Mesenchymal stem cell (in vitro differentiated cells and primary cell): Measurements from ENCODE around the gene ATP11C.
"Not testable (repeated sequence)": the region's sequence is repeated elsewhere in the genome, so short reads cannot be mapped to it uniquely, and the experiment has no call there.

Source experiments
- DNase-seq: peaks from one replicate; pipeline ENCODE4 v3.0.0-alpha.2; 2013
- H2AFZ ChIP-seq: one replicate; pipeline ENCODE4 v1.6.1; 2013; ENCODE audit warnings: low read depth, mild to moderate bottlenecking, control low read depth, inconsistent platforms, low read length, moderate library complexity
- H2AK5ac ChIP-seq: 2 replicates; pipeline ENCODE4 v1.6.1; 2013; ENCODE audit warnings: low read length, moderate library complexity, mild to moderate bottlenecking, inconsistent platforms; ENCODE audit not compliant: severe bottlenecking
- H2BK120ac ChIP-seq: one replicate; pipeline ENCODE4 v1.6.1; 2013; ENCODE audit warnings: low read depth, mild to moderate bottlenecking, inconsistent platforms, low read length, moderate library complexity
- H2BK12ac ChIP-seq, 2 experiments: one replicate each; pipeline ENCODE4 v1.6.1; 2013; ENCODE audit warnings: inconsistent platforms in 2 of 2, low read length in 2 of 2, mild to moderate bottlenecking in 2 of 2, moderate library complexity in 2 of 2, control low read depth in 1 of 2
- H2BK15ac ChIP-seq: one replicate; pipeline ENCODE4 v1.6.1; 2013; ENCODE audit warnings: mild to moderate bottlenecking, low read depth, inconsistent platforms; ENCODE audit not compliant: poor library complexity, severe bottlenecking
- H2BK5ac ChIP-seq: 2 replicates; pipeline ENCODE4 v1.6.1; 2013; ENCODE audit warnings: low read depth, mild to moderate bottlenecking, low read length, control low read depth, inconsistent platforms; ENCODE audit not compliant: poor library complexity, severe bottlenecking
- H3K14ac ChIP-seq, 2 experiments: one replicate each; pipeline ENCODE4 v1.6.1; 2013; ENCODE audit warnings: inconsistent platforms in 2 of 2, low read length in 2 of 2, control low read depth in 1 of 2, mild to moderate bottlenecking in 1 of 2, moderate library complexity in 1 of 2
- H3K18ac ChIP-seq, 2 experiments: one replicate each; pipeline ENCODE4 v1.6.1; 2013; ENCODE audit warnings: inconsistent platforms in 2 of 2, low read length in 2 of 2, control low read depth in 1 of 2, low read depth in 1 of 2, mild to moderate bottlenecking in 1 of 2
- H3K23ac ChIP-seq, 2 experiments: one replicate each; pipeline ENCODE4 v1.6.1; 2013; ENCODE audit warnings: inconsistent platforms in 2 of 2, low read length in 2 of 2, mild to moderate bottlenecking in 2 of 2, moderate library complexity in 2 of 2, control low read depth in 1 of 2
- H3K27ac ChIP-seq: 2 replicates; pipeline ENCODE4 v1.5.1; 2013; ENCODE audit warnings: mild to moderate bottlenecking, moderate library complexity, low read length, control low read depth, inconsistent platforms; ENCODE audit not compliant: poor library complexity, severe bottlenecking
- H3K27me3 ChIP-seq, 2 experiments: 2 replicates each; pipeline versions ENCODE4 v1.6.1 to v1.7.0; 2013; ENCODE audit warnings: low read length in 2 of 2, mild to moderate bottlenecking in 2 of 2, moderate library complexity in 2 of 2, control low read depth in 1 of 2, inconsistent platforms in 1 of 2; ENCODE audit not compliant: control insufficient read depth in 1 of 2, insufficient read depth in 1 of 2
- H3K36me3 ChIP-seq, 2 experiments: 2 replicates each; pipeline versions ENCODE4 v1.6.1 to v1.7.0; 2013; ENCODE audit warnings: low read length in 2 of 2, control low read depth in 1 of 2, inconsistent platforms in 1 of 2, low read depth in 1 of 2, mild to moderate bottlenecking in 1 of 2; ENCODE audit not compliant: insufficient read depth in 2 of 2, control insufficient read depth in 1 of 2
- H3K4ac ChIP-seq, 2 experiments: one replicate each; pipeline ENCODE4 v1.6.1; 2013; ENCODE audit warnings: inconsistent platforms in 2 of 2, low read length in 2 of 2, mild to moderate bottlenecking in 2 of 2, moderate library complexity in 2 of 2, control low read depth in 1 of 2, low read depth in 1 of 2
- H3K4me1 ChIP-seq: 2 replicates; pipeline ENCODE4 v1.6.1; 2013; ENCODE audit warnings: low read depth, low read length, control low read depth; ENCODE audit not compliant: control insufficient read depth, insufficient read depth
- H3K4me2 ChIP-seq: 2 replicates; pipeline ENCODE4 v1.6.1; 2013; ENCODE audit warnings: low read length, mild to moderate bottlenecking, inconsistent platforms; ENCODE audit not compliant: poor library complexity, severe bottlenecking
- H3K4me3 ChIP-seq, 2 experiments: 2 replicates each; pipeline versions ENCODE4 v1.5.1 to v1.7.0; 2013; ENCODE audit warnings: low read length in 2 of 2, mild to moderate bottlenecking in 2 of 2, control low read depth in 1 of 2, low read depth in 1 of 2; ENCODE audit not compliant: insufficient read depth in 1 of 2
- H3K79me1 ChIP-seq: replicated peaks from 2 replicates; pipeline ENCODE4 v1.6.1; 2013; ENCODE audit warnings: mild to moderate bottlenecking, control low read depth, low read length, inconsistent platforms; ENCODE audit not compliant: poor library complexity, severe bottlenecking
- H3K9ac ChIP-seq: 2 replicates; pipeline ENCODE4 v1.7.0; 2013; ENCODE audit warnings: mild to moderate bottlenecking, low read length, moderate library complexity
- H3K9me3 ChIP-seq: 2 replicates; pipeline ENCODE4 v1.7.0; 2013; ENCODE audit warnings: mild to moderate bottlenecking, low read length; ENCODE audit not compliant: control insufficient read depth
- H4K8ac ChIP-seq: one replicate; pipeline ENCODE4 v1.6.1; 2013; ENCODE audit warnings: inconsistent platforms, mild to moderate bottlenecking, low read length, moderate library complexity
- H4K91ac ChIP-seq: one replicate; pipeline ENCODE4 v1.6.1; 2013; ENCODE audit warnings: mild to moderate bottlenecking, low read length, inconsistent platforms
- WGBS: methylation state at CpG from one replicate; pipeline ENCODE4 v1.1.7; 2013; ENCODE audit warnings: mixed read lengths; 5-methylcytosine and 5-hydroxymethylcytosine counted together

Gene ATP11C

GRCh38 chrX:139967300-139967699 lies 34.4 kb upstream of the ATP11C start:
- Histone ChIP-seq H3K9me3 (no peaks in the 10 kb centered on the region), H3K79me1 (no peaks in the 10 kb centered on the region), H3K18ac (no peak overlapping the region), H3K27me3 (peaks cover 0 to under 1% of the 10 kb centered on the region in 2 experiments), H3K23ac (no peak overlapping the region), H2BK15ac (no peak overlapping the region), H2BK5ac (no peak overlapping the region), H3K4ac (no peak overlapping the region), H2BK12ac (no peak overlapping the region), H3K4me1 (no peaks in the 10 kb centered on the region), H3K27ac (no peak overlapping the region), H3K36me3 (no peaks in the 10 kb centered on the region), H3K9ac (no peak overlapping the region), H4K8ac (no peak overlapping the region), H2AK5ac (no peak overlapping the region), H2AFZ (no peak overlapping the region), H3K4me2 (no peak overlapping the region), H3K4me3 (no peak overlapping the region), H3K14ac (no peak overlapping the region), H2BK120ac (no peak overlapping the region), H4K91ac (no peak overlapping the region)
- DNase-seq = no peak
- WGBS = 57% methylated on average over 3 of the region's 4 CpGs

- not testable (repeated sequence) for H2BK12ac ChIP-seq, H3K27me3 ChIP-seq, H4K8ac ChIP-seq, H3K18ac ChIP-seq, H2AK5ac ChIP-seq, H3K27ac ChIP-seq, H4K91ac ChIP-seq, H3K79me1 ChIP-seq, H3K9ac ChIP-seq, H3K36me3 ChIP-seq, DNase-seq, H3K4ac ChIP-seq, H3K9me3 ChIP-seq, H3K23ac ChIP-seq, H3K4me2 ChIP-seq, H3K4me1 ChIP-seq, H2AFZ ChIP-seq, H3K14ac ChIP-seq, H3K4me3 ChIP-seq, H2BK15ac ChIP-seq, H2BK120ac ChIP-seq, H2BK5ac ChIP-seq
- WGBS = 47% methylated on average over 2 of the region's 3 CpGs
Measured at GRCh38 chrX:139966159-139966558, 33.3 kb upstream of the ATP11C start.

- H3K36me3 ChIP-seq = no peaks in the 10 kb centered on the region
- H2BK120ac ChIP-seq = no peak within 1 kb of the TSS
- H2AK5ac ChIP-seq = no peak within 1 kb of the TSS
- H2AFZ ChIP-seq = no peak within 1 kb of the TSS
- no peak for DNase-seq
- H3K27ac ChIP-seq = no peak within 1 kb of the TSS
- no peaks in the 10 kb centered on the region for H3K79me1 ChIP-seq
- no peak within 1 kb of the TSS for H4K91ac ChIP-seq
- H3K23ac ChIP-seq = no peak within 1 kb of the TSS
- no peak within 1 kb of the TSS for H3K14ac ChIP-seq
- no peaks in the 10 kb centered on the region for H3K9me3 ChIP-seq
- WGBS = 90% methylated on average over 5 of the region's 7 CpGs
- no peak within 1 kb of the TSS for H3K4me3 ChIP-seq
- H3K4me1 ChIP-seq = no peaks in the 10 kb centered on the region
- no peak within 1 kb of the TSS for H3K4me2 ChIP-seq
- H3K9ac ChIP-seq = no peak within 1 kb of the TSS
- H2BK12ac ChIP-seq = no peak within 1 kb of the TSS
- no peak within 1 kb of the TSS for H4K8ac ChIP-seq
- no peak within 1 kb of the TSS for H2BK15ac ChIP-seq
- H3K18ac ChIP-seq = no peak within 1 kb of the TSS
- H2BK5ac ChIP-seq = no peak within 1 kb of the TSS
- no peaks in the 10 kb centered on the region for H3K27me3 ChIP-seq
- no peak within 1 kb of the TSS for H3K4ac ChIP-seq
Measured at GRCh38 chrX:139965421-139965820, 32.6 kb upstream of the ATP11C start, which contains the start of gene CXorf66. CXorf66 (minus strand) TSS chrX:139965521; CDS start chrX:139965496, 25 bp downstream.

GRCh38 chrX:139961091-139961490 lies 28.2 kb upstream of the ATP11C start:
- 57% methylated on average over 1 of the region's 2 CpGs for WGBS
- H2BK5ac ChIP-seq = not testable (repeated sequence)

More at GRCh38 chrX:139961091-139961490, 28.2 kb upstream of the ATP11C start:
- H3K79me1 ChIP-seq, H3K4me2 ChIP-seq, H3K36me3 ChIP-seq, H3K4me3 ChIP-seq, H3K14ac ChIP-seq, H3K9me3 ChIP-seq, H3K27ac ChIP-seq, H3K4me1 ChIP-seq, H3K4ac ChIP-seq, H3K23ac ChIP-seq, H4K91ac ChIP-seq, H2BK120ac ChIP-seq, H2AFZ ChIP-seq, H2BK12ac ChIP-seq, H3K18ac ChIP-seq, H3K27me3 ChIP-seq, H2BK15ac ChIP-seq, H3K9ac ChIP-seq, H2AK5ac ChIP-seq, H4K8ac ChIP-seq, DNase-seq: not testable (repeated sequence)
